GM19238 (cell line): ENCODE measurements around the gene GRIN3A.
"Not testable (repeated sequence)": the region's sequence is repeated elsewhere in the genome, so short reads cannot be mapped to it uniquely, and the experiment has no call there.

ENCODE experiments used
- DNase-seq: peaks from one replicate; pipeline ENCODE4 v3.0.0; 2011; ENCODE audit warnings: low spot score; ENCODE audit not compliant: insufficient read length

The GRIN3A gene

DNA sequence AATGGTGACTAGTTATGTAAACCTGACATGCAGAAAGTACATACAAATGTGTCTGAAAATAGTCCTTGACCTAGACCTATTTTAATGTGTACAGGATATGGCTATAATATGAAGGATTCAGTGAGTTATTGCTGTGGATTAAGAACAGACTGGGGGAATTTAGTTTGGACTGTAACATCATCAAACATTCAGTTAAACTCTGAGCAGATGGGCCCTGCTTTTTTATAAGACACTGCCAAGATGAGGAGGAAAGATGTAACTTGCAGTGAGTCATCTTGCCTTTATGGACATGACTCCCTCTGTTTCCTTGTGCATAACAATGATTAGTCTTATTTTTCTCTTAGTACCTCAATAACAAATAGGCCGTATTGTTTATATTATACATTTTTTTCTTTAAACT lies 155.9 kb downstream of the GRIN3A start:
- DNase-seq, result no peak

GRCh38 chr9:101579711-101580545 lies 158.5 kb downstream of the GRIN3A start:
- no peak for DNase-seq

GRCh38 chr9:101578378-101578777 lies 160.1 kb downstream of the GRIN3A start:
- no peak for DNase-seq

- no peak for DNase-seq
Measured at GRCh38 chr9:101574731-101575333, 163.6 kb downstream of the GRIN3A start.

GRCh38 chr9:101572316-101572715 lies 166.1 kb downstream of the GRIN3A start:
- DNase-seq, result no peak

DNA sequence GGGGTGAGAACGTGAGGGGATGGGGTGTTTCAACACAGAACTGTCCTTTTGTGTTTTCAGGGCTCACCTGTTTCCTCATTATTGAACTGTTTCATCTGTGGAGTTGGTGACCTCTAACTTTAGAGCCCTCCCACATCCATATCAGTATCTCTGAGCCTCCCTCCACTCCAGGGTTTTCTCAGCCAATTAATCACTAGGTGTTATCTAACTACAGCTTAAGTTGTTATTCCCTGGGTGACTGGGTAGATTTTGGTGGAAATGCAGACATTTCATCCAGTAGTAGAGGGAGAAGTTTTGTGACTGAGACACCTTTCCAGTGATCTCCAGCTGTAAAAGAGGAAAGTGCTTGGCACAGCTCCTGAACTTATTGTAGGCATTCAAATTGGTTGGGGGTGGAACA lies 167.3 kb downstream of the GRIN3A start:
- no peak for DNase-seq

DNA sequence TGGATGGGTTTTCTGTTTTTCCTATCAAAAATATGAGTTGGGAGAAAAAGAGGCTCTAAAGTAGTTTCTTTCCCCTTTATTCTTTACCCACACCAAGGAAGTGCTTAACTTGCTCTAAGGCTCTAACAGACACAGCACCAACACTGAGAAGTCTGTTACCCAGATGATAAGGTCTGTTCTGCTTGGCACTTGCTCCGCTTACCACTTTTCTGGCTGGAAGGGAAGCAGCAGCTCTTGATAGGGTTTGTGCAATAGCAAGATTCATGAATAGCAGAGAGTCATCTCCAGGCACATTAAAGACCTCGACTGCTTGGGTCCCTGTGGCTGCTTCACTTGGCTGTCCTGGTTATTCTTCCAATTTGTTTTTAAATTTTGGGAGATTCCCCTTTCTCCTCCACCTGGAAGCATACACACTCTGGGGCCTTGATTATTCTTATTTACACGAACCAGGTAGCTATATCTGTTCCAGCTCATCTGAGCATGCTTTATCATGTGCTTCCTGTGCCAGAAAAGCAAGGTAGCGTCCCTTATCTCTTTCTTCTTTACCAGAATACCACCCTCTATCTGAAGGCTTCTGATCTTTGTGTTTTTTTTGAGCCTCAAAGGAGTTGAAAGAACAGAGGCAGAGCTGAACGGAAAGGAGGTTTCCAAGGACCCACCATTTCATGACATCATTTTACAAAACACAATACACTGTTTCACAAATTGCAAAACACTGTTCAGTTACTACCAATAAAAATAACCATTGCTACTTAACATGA lies 168.5 kb downstream of the GRIN3A start:
- DNase-seq, result no peak

DNA sequence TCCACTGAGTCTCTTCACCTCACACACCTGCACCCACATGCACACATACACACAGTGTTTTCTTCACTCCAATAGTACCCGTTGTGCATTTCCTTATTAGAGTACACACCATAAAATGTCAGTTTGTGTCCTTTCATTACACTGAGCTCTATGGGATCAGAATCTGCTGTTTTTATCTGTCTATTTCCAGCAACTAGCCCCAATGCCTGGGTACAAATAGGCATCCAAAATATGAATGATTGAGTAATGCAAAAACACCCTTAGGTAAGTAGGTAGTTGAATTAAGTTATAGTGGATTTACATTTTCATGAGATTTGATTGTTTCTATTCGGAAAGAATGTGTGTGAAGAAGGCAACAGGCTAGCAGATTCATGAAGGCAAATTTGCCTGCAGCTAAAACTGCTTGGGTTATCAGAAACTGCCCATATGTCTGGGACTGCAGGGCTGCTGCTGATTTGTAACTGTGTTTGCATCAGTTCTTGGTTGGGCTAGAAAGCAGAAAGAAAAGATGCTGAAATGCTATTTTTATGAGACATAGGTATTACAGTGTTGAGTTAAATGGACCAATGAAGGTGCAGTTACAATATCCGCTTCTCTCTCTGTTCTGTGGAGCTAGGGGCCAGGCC lies 170.6 kb downstream of the GRIN3A start:
- DNase-seq, result no peak

- DNase-seq, result no peak
Measured at GRCh38 chr9:101566904-101567724, 171.3 kb downstream of the GRIN3A start.

- no peak for DNase-seq
Measured at GRCh38 chr9:101564252-101564651, 174.2 kb downstream of the GRIN3A start.

DNA sequence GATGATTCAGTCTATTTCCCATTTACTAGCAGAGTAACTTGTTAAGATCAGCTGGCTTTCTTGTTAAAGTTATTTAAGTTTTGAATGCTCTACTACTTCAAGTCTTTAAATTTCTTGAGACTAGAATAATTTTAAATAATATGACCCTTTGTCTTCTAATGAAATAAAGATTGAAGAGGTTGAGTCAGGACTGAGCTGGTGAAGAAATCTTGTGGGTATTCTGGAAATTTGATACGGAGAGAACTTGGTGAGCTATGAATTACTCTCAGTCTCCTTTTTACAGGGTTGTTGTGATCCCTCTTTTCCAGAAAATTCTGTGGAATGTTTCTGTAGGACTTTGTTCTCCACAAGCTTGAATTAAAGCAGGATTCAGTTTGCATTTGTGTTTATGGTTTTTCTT lies 175.5 kb downstream of the GRIN3A start:
- no peak for DNase-seq

- DNase-seq, result no peak
Measured at GRCh38 chr9:101561740-101562139, 176.7 kb downstream of the GRIN3A start.

DNA sequence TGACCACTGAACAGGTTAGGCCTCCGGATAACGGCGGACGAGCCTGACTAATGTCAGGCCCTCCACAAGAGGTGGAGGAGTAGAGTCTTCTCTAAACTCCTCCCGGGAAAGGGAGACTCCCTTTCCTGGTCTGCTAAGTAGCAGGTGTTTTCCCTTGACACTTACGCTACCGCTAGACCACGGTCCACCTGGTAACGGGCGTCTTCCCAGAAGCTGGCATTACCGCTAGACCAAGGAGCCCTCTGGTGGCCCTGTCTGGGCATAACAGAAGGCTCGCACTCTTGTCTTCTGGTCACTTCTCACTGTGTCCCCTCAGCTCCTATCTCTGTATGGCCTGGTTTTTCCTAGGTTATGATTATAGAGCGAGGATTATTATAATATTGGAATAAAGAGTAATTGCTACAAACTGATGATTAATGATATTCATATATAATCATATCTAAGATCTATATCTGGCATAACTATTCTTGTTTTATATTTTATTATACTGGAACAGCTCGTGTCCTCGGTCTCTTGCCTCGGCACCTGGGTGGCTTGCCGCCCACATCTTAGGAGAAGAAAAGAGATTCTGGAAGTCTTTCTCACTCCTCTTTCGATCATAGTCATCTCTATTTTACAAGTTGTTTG lies 188.9 kb downstream of the GRIN3A start:
- not testable (repeated sequence) for DNase-seq

DNA sequence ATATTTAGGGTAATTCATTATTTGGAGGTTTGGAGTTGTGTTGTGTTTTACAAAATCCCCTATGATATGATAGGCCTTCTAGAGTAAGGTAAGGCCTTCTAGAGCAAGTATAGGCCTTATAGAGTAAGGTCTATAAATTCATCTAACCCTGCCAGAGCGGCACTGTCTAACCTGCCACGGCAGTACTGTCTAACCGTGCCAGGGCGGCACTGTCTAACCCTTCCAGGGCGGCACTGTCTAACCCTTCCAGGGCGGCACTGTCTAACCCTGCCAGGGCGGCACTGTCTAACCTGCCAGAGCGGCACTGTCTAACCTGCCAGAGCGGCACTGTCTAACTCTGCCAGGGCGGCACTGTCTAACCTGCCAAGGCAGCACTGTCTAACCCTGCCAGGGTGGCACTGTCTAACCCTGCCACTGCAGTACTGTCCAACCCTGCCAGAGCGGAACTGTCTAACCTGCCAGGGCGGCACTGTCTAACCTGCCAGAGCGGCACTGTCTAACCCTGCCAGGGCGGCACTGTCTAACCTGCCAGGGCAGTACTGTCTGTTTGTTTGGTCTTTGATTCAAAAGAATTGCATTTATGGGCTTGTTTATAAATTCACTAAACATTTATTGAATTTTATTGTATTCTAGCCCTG lies 195.2 kb downstream of the GRIN3A start:
- no peak for DNase-seq

DNA sequence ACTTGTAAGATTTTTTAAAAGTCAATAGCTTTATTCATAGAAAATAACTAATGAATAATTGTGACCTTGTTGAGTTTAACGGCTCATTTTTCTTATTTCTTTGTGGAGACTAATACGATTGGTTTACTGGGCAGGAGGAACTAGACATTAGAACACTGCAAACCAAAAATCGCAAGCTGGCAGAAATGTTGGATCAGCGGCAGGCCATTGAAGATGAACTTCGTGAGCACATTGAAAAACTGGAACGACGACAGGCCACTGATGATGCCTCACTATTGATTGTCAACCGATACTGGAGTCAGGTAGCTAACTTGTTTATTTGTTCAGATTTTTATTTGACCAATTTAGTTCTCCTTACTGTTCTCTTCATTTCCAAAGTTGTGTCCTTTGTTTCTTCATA lies 198.4 kb downstream of the GRIN3A start:
- no peak for DNase-seq

DNA sequence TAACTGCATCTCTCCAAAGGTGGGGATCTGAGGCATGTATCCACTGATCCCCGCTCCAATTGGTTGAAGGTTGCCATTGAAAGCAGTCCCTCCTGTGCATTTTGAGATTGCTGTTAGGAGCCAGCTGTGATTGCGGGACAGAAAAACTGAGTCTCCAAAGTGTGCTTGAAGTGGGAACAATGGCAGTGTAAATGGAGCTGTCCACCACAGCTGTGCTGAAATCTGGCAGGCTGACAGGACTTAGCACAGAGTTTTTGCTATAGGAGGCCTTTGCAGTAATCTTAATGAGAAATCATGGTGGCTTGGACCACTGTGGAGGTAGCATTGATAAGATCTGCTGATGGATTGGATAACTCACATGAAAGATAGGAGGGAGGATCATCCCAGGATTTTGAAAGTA lies 201.5 kb downstream of the GRIN3A start:
- DNase-seq, result no peak

DNA sequence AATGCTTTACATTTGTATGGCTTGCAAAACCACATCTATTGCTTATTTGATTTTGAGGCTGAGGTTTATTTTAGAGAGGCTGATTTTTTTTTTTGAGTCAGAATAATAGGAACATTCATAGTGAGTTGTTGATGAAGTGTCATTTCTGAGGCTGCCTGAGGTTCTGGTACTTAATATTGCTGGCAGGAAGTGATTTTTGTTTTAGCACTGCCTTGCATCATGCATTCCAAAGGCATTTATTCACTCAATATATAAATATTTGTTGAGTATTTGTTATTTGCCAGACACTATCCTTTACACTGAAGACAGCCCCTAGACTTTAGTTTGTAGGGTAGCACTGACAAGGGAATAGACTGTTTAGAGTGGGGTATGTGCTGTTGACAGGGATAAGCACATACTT lies 202.1 kb downstream of the GRIN3A start:
- no peak for DNase-seq

GRCh38 chr9:101533334-101534204 lies 204.9 kb downstream of the GRIN3A start, which contains the start of gene RNF20:
Gene RNF20 (plus strand): TSS chr9:101533853. CDS start chr9:101535424, 1,571 bp downstream.
- DNase-seq, result peak; percentile 80
